HG03460 (cell line): Measurements from ENCODE around the gene MEGF6.
"Not testable (repeated sequence)": the region's sequence is repeated elsewhere in the genome, so short reads cannot be mapped to it uniquely, and the experiment has no call there.

Source experiments
- ATAC-seq: cut with Tn5 transposase; IDR thresholded peaks from one replicate; pipeline ENCODE4 v1.9.1; 2021; ENCODE audit not compliant: unreplicated experiment

MEGF6 gene

GRCh38 chr1:3575515-3575914 lies 35.8 kb downstream of the MEGF6 start:
- ATAC-seq = not testable (repeated sequence)

- ATAC-seq = no peak
These were observed 37.8 kb downstream of the MEGF6 start for GRCh38 chr1:3573500-3573899.

- ATAC-seq = not testable (repeated sequence)
These were observed 38.7 kb downstream of the MEGF6 start for GRCh38 chr1:3572638-3573037.

GRCh38 chr1:3571263-3571662 lies 40.0 kb downstream of the MEGF6 start:
- ATAC-seq = no peak

- no peak for ATAC-seq
These were observed 41.0 kb downstream of the MEGF6 start for GRCh38 chr1:3570066-3570986.

GRCh38 chr1:3569436-3569835 lies 41.9 kb downstream of the MEGF6 start:
- no peak for ATAC-seq

- no peak for ATAC-seq
These were observed 42.4 kb downstream of the MEGF6 start for GRCh38 chr1:3568815-3569435.

- no peak for ATAC-seq
These were observed 44.1 kb downstream of the MEGF6 start for GRCh38 chr1:3566951-3567804.

- ATAC-seq = no peak
These were observed 45.1 kb downstream of the MEGF6 start for GRCh38 chr1:3566003-3566885.

- no peak for ATAC-seq
These were observed 46.1 kb downstream of the MEGF6 start for GRCh38 chr1:3564921-3565831.

GRCh38 chr1:3563610-3564009 lies 47.7 kb downstream of the MEGF6 start:
- no peak for ATAC-seq

- no peak for ATAC-seq
These were observed 48.2 kb downstream of the MEGF6 start for GRCh38 chr1:3563125-3563524.

- no peak for ATAC-seq
These were observed 48.6 kb downstream of the MEGF6 start for GRCh38 chr1:3562712-3563111.

- no peak for ATAC-seq
These were observed 49.6 kb downstream of the MEGF6 start for GRCh38 chr1:3561702-3562101.

GRCh38 chr1:3560981-3561380 lies 50.3 kb downstream of the MEGF6 start:
- ATAC-seq = no peak

- ATAC-seq = no peak
These were observed 50.9 kb downstream of the MEGF6 start for GRCh38 chr1:3560251-3560871.

- ATAC-seq = no peak
These were observed 53.1 kb downstream of the MEGF6 start for GRCh38 chr1:3558036-3558726.

GRCh38 chr1:3557366-3557765 lies 53.9 kb downstream of the MEGF6 start:
- no peak for ATAC-seq
